ENCODE results near the gene CAPN13.

CAPN13 gene

DNA sequence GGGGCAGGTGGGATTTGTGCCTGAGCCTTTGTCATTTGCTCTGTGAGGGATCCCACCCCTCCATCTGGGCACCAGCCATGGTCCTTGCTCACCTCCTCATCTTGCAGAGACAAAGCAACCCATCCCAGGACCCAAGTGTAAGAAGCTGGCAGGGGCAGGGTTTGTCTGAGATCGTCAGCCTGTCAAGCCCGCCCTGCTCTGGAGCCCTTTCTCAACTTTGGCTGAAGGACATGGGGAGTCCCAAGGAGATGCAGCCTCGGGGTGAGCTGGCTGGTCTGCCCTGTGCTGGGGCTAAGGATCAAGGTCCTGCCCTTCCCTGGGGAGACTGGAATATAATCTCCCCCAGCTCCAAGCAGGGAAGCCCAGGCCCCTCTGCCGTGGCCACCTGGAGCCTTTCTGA lies 86.0 kb downstream of the CAPN13 start:
- Histone ChIP-seq H2AFZ (ENCODE audit: low read length) (no peak overlapping the region), H3K9me3 (replicated peaks; ENCODE audit: insufficient read depth, low read length) (no peaks in the 10 kb centered on the region), H4K20me1 (ENCODE audit: insufficient read depth, low read length) (no peaks in the 10 kb centered on the region), H3K4me1 (ENCODE audit: low read length) (no peaks in the 10 kb centered on the region), H3K27ac (ENCODE audit: low read length) (no peak overlapping the region), H3K4me2 (ENCODE audit: low read depth, low read length) (no peak overlapping the region), H3K9me2 (replicated peaks; ENCODE audit: insufficient read depth, low read length) (no peaks in the 10 kb centered on the region), H3K4me3 (ENCODE audit: low read length) (no peak overlapping the region), H3K9ac (ENCODE audit: low read length) (no peak overlapping the region), H3K79me2 (ENCODE audit: low read length) (no peaks in the 10 kb centered on the region), H3F3A (ENCODE audit: insufficient read depth, low read length) (no peaks in the 10 kb centered on the region), H3K27me3 (replicated peaks; ENCODE audit: insufficient read depth, low read length) (no peaks in the 10 kb centered on the region), H3K36me3 (replicated peaks; ENCODE audit: insufficient read depth, low read length) (no peaks in the 10 kb centered on the region)
- no peak for DNase-seq
- no peak for TF ChIP-seq EZH2 (optimal IDR thresholded peaks at IDR 0.05; ENCODE audit: low read depth, low read length)
- TF ChIP-seq, protein P1, sequence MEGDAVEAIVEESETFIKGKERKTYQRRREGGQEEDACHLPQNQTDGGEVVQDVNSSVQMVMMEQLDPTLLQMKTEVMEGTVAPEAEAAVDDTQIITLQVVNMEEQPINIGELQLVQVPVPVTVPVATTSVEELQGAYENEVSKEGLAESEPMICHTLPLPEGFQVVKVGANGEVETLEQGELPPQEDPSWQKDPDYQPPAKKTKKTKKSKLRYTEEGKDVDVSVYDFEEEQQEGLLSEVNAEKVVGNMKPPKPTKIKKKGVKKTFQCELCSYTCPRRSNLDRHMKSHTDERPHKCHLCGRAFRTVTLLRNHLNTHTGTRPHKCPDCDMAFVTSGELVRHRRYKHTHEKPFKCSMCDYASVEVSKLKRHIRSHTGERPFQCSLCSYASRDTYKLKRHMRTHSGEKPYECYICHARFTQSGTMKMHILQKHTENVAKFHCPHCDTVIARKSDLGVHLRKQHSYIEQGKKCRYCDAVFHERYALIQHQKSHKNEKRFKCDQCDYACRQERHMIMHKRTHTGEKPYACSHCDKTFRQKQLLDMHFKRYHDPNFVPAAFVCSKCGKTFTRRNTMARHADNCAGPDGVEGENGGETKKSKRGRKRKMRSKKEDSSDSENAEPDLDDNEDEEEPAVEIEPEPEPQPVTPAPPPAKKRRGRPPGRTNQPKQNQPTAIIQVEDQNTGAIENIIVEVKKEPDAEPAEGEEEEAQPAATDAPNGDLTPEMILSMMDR (IDR thresholded peaks at IDR 0.05; ENCODE audit: low read length): no peak
- TF ChIP-seq EZH2phosphoT487 (IDR thresholded peaks at IDR 0.05; ENCODE audit: low read length): no peak

DNA sequence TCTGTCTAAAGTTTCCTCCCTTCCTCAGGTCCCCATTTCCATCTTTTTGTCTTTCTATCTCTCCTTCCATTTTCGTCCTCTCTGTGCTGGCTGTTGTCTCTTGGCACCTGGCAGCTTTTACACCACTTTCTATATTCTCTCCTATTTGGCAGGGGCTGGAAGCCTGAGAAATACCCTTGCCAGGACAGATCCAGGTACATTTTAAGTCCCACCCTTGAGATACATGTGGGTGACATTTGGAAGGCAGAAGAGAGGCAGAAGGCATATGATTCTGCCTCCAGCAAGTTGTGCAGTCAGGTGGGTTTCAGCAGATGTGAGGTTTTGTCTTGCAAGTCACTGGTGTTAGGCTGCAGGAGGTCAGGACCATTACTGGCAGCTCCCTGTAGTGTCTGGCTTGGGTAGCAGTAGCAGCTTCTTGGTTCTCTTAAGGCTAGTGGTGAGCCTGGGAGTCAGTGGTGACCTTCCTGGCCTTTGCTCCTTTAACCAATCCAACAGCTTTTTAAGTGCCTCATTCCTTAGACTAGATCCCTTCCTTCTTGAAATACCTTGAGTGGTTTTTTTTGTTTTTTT lies 90.1 kb downstream of the CAPN13 start:
- no peaks in the 10 kb centered on the region for H3K9me3 ChIP-seq (replicated peaks; ENCODE audit: insufficient read depth, low read length)
- H3K79me2 ChIP-seq (ENCODE audit: low read length): no peaks in the 10 kb centered on the region
- no peaks in the 10 kb centered on the region for H3K27me3 ChIP-seq (replicated peaks; ENCODE audit: insufficient read depth, low read length)
- H3K9ac ChIP-seq (ENCODE audit: low read length): no peak overlapping the region
- no peaks in the 10 kb centered on the region for H4K20me1 ChIP-seq (ENCODE audit: insufficient read depth, low read length)
- TF ChIP-seq EZH2 (optimal IDR thresholded peaks at IDR 0.05; ENCODE audit: low read depth, low read length): no peak
- TF ChIP-seq, protein P1 (IDR thresholded peaks at IDR 0.05; ENCODE audit: low read length): no peak
- no peak for TF ChIP-seq EZH2phosphoT487 (IDR thresholded peaks at IDR 0.05; ENCODE audit: low read length)
- H3K9me2 ChIP-seq (replicated peaks; ENCODE audit: insufficient read depth, low read length): no peaks in the 10 kb centered on the region
- no peaks in the 10 kb centered on the region for H3K36me3 ChIP-seq (replicated peaks; ENCODE audit: insufficient read depth, low read length)
- no peak overlapping the region for H3K27ac ChIP-seq (ENCODE audit: low read length)
- H3F3A ChIP-seq (ENCODE audit: insufficient read depth, low read length): no peaks in the 10 kb centered on the region
- H3K4me1 ChIP-seq (ENCODE audit: low read length): peaks cover 12% of the 10 kb centered on the region
- no peak overlapping the region for H2AFZ ChIP-seq (ENCODE audit: low read length)
- DNase-seq: no peak
- H3K4me3 ChIP-seq (ENCODE audit: low read length): no peak overlapping the region
- H3K4me2 ChIP-seq (ENCODE audit: low read depth, low read length): no peak overlapping the region

DNA sequence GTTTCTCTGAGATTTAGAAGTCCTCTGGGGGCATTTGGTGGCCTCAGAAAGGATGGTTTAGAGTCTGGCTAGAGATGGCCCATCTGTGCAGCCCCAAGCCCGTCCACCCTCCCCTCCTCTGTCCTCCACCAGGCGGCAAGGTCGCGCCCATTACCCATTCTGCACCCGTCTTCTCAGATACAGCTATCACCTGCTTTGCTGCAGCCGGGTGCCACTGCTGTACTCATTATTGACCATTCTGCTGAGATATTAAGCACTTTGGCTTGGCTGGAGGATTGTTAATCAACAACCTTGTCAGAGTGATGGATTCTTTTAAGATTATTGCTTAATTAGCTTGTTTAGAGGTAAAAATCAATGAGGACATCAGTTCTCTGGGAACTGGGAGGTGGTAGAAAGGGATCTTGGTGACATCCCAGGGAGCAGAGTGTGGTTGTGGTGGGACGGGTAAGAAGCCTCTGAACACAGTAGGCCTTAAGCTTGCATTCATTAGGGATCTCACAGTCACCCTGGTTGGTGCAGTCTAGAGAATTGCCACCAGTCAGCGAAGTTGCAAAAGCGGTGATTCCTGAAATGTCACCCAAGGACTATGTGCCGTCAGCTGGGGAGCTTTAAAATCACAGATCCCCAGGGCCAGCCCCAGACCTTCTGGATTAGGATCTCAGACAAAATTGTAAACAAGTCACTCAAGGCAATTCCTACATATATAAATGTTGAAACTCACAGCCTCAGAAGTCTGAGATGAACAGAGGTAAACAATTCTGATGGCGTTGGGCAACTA lies 90.9 kb downstream of the CAPN13 start:
- Histone ChIP-seq H3K27me3 (replicated peaks; ENCODE audit: insufficient read depth, low read length) (no peaks in the 10 kb centered on the region), H4K20me1 (ENCODE audit: insufficient read depth, low read length) (no peaks in the 10 kb centered on the region), H3K9me2 (replicated peaks; ENCODE audit: insufficient read depth, low read length) (no peaks in the 10 kb centered on the region), H3K36me3 (replicated peaks; ENCODE audit: insufficient read depth, low read length) (no peaks in the 10 kb centered on the region), H3K9me3 (replicated peaks; ENCODE audit: insufficient read depth, low read length) (no peaks in the 10 kb centered on the region), H2AFZ (ENCODE audit: low read length) (no peak overlapping the region), H3K27ac (ENCODE audit: low read length) (no peak overlapping the region), H3K79me2 (ENCODE audit: low read length) (no peaks in the 10 kb centered on the region), H3K9ac (ENCODE audit: low read length) (no peak overlapping the region), H3F3A (ENCODE audit: insufficient read depth, low read length) (no peaks in the 10 kb centered on the region), H3K4me3 (ENCODE audit: low read length) (no peak overlapping the region), H3K4me1 (ENCODE audit: low read length) (peaks cover 12% of the 10 kb centered on the region), H3K4me2 (ENCODE audit: low read depth, low read length) (no peak overlapping the region)
- TF ChIP-seq, protein P1 (IDR thresholded peaks at IDR 0.05; ENCODE audit: low read length): no peak
- TF ChIP-seq EZH2 (optimal IDR thresholded peaks at IDR 0.05; ENCODE audit: low read depth, low read length) (no peak), EZH2phosphoT487 (IDR thresholded peaks at IDR 0.05; ENCODE audit: low read length) (no peak)
- DNase-seq: no peak
